Hepatocyte (in vitro differentiated cells): ENCODE data around the gene CNGA3. TPM values are rescaled to one million over a fixed set of nuclear protein-coding genes. Genes with fewer than 3 reads are reported as not detected.
A peak's percentile ranks its signal among the peaks of the same experiment; 100 is the strongest.

Experiments
- DNase-seq: peaks from one replicate; pipeline ENCODE4 v3.0.0-alpha.2; 2016; ENCODE audit warnings: low spot score
- H2AFZ ChIP-seq: fragments of 200-600 bp; sonication (generic); 2 replicates; pipeline ENCODE4 v1.6.0; 2016; ENCODE audit warnings: antibody characterized with exemption, mild to moderate bottlenecking
- H3K27ac ChIP-seq: fragments of 200-600 bp; sonication (generic); 2 replicates; pipeline ENCODE4 v1.5.1; 2016; ENCODE audit warnings: mild to moderate bottlenecking
- H3K27me3 ChIP-seq: fragments of 200-600 bp; sonication (generic); 2 replicates; pipeline ENCODE4 v1.6.1; 2016
- H3K36me3 ChIP-seq: fragments of 200-600 bp; sonication (generic); replicated peaks from 2 replicates; pipeline ENCODE4 v1.5.1; 2016; ENCODE audit warnings: low read depth; ENCODE audit not compliant: insufficient read depth
- H3K4me1 ChIP-seq: fragments of 200-600 bp; sonication (generic); 2 replicates; pipeline ENCODE4 v1.5.1; 2016; ENCODE audit warnings: mild to moderate bottlenecking, moderate library complexity; ENCODE audit not compliant: insufficient read depth
- H3K4me2 ChIP-seq: fragments of 200-600 bp; sonication (generic); 2 replicates; pipeline ENCODE4 v1.6.0; 2016
- H3K4me3 ChIP-seq: fragments of 200-600 bp; sonication (generic); 2 replicates; pipeline ENCODE4 v1.5.1; 2016; ENCODE audit warnings: mild to moderate bottlenecking
- H3K79me2 ChIP-seq: fragments of 200-600 bp; sonication (generic); 2 replicates; pipeline ENCODE4 v1.6.0; 2017; ENCODE audit warnings: mild to moderate bottlenecking
- H3K9me2 ChIP-seq: fragments of 200-600 bp; sonication (generic); replicated peaks from 2 replicates; pipeline ENCODE4 v1.6.0; 2017; ENCODE audit warnings: mild to moderate bottlenecking; ENCODE audit not compliant: insufficient read depth
- H3K9me3 ChIP-seq: fragments of 200-600 bp; sonication (generic); 2 replicates; pipeline ENCODE4 v1.5.1; 2016; ENCODE audit warnings: low read depth, mild to moderate bottlenecking
- H4K20me1 ChIP-seq: fragments of 200-600 bp; sonication (generic); 2 replicates; pipeline ENCODE4 v1.6.0; 2016; ENCODE audit warnings: mild to moderate bottlenecking; ENCODE audit not compliant: insufficient read depth, poor library complexity, severe bottlenecking
- CTCF ChIP-seq: fragments of 200-600 bp; sonication (generic); IDR thresholded peaks from 2 replicates; pipeline ENCODE4 v1.5.1; 2016; ENCODE audit warnings: antibody characterized with exemption, mild to moderate bottlenecking; ENCODE audit not compliant: poor library complexity
- EZH2 ChIP-seq: fragments of 200-600 bp; sonication (generic); IDR thresholded peaks from 2 replicates; pipeline ENCODE4 v1.6.1; 2016; ENCODE audit warnings: antibody characterized with exemption, mild to moderate bottlenecking, borderline replicate concordance
- EZH2phosphoT487 ChIP-seq: fragments of 200-600 bp; sonication (generic); IDR thresholded peaks from one replicate; pipeline ENCODE4 v1.6.1; 2018; ENCODE audit warnings: antibody characterized with exemption, mild to moderate bottlenecking, low read depth, moderate library complexity; ENCODE audit not compliant: unreplicated experiment, severe bottlenecking
- WGBS: methylation state at CpG from one replicate; pipeline ENCODE4 v1.1.6; 2016; ENCODE audit warnings: low lambda C conversion rate; ENCODE audit errors: missing lambda C conversion rate; 5-methylcytosine and 5-hydroxymethylcytosine counted together
- polyA plus RNA-seq: library from polyadenylated mRNA; unstranded; fragments of >200 nt; fragmentation: Nextera tagmentation; extraction: Ambion mirVana; gene quantifications from 2 replicates; pipeline ENCODE4 v1.2.1, GENCODE V29; 2016
- total RNA-seq: library from RNA; depleted of rRNA; stranded (reverse); fragments of >200 nt; gene quantifications from 2 replicates; pipeline ENCODE4 v1.2.3, GENCODE V29; 2014

Gene CNGA3
- total and polyA plus RNA-seq, 2 experiments from 2014 or later: 0.13 TPM; not detected in 1

GRCh38 chr2:98356729-98357128 is 10.5 kb downstream of the CNGA3 start:
- H3K9me3 ChIP-seq: no peaks in the 10 kb centered on the region
- WGBS: 64% methylated on average over 7 of the region's 7 CpGs
- no peaks in the 10 kb centered on the region for H3K36me3 ChIP-seq
- no peak for TF ChIP-seq EZH2phosphoT487
- TF ChIP-seq CTCF: no peak
- no peak for TF ChIP-seq EZH2
- no peak for DNase-seq
- H3K27ac ChIP-seq: peak overlapping the region; percentile 74
- H3K4me1 ChIP-seq: no peaks in the 10 kb centered on the region
- no peaks in the 10 kb centered on the region for H4K20me1 ChIP-seq
- no peaks in the 10 kb centered on the region for H3K9me2 ChIP-seq
- no peak overlapping the region for H3K4me2 ChIP-seq
- no peak overlapping the region for H2AFZ ChIP-seq
- H3K79me2 ChIP-seq: no peaks in the 10 kb centered on the region
- H3K4me3 ChIP-seq: no peak overlapping the region
- peaks cover 3% of the 10 kb centered on the region for H3K27me3 ChIP-seq

GRCh38 chr2:98357849-98358248 is 11.6 kb downstream of the CNGA3 start:
- Histone ChIP-seq H3K4me1 (no peaks in the 10 kb centered on the region), H3K79me2 (no peaks in the 10 kb centered on the region), H3K4me2 (no peak overlapping the region), H3K9me3 (no peaks in the 10 kb centered on the region), H3K4me3 (no peak overlapping the region), H2AFZ (no peak overlapping the region), H3K27ac (no peak overlapping the region), H3K36me3 (no peaks in the 10 kb centered on the region), H3K27me3 (no peaks in the 10 kb centered on the region), H4K20me1 (no peaks in the 10 kb centered on the region), H3K9me2 (no peaks in the 10 kb centered on the region)
- WGBS: 55% methylated on average over 3 of the region's 3 CpGs
- TF ChIP-seq CTCF (no peak), EZH2 (no peak), EZH2phosphoT487 (no peak)
- DNase-seq: no peak

GRCh38 chr2:98359986-98360385 is 13.7 kb downstream of the CNGA3 start:
- Histone ChIP-seq H3K4me1 (no peaks in the 10 kb centered on the region), H3K79me2 (no peaks in the 10 kb centered on the region), H3K9me3 (no peaks in the 10 kb centered on the region), H3K4me2 (no peak overlapping the region), H3K27ac (no peak overlapping the region), H4K20me1 (no peaks in the 10 kb centered on the region), H2AFZ (no peak overlapping the region), H3K9me2 (no peaks in the 10 kb centered on the region), H3K36me3 (no peaks in the 10 kb centered on the region), H3K4me3 (no peak overlapping the region), H3K27me3 (no peaks in the 10 kb centered on the region)
- TF ChIP-seq EZH2phosphoT487: no peak
- WGBS: 92% methylated on average over 1 of the region's 1 CpG
- DNase-seq: no peak

- H4K20me1 ChIP-seq: no peaks in the 10 kb centered on the region
- H3K36me3 ChIP-seq: no peaks in the 10 kb centered on the region
- DNase-seq: no peak
- H3K9me3 ChIP-seq: no peaks in the 10 kb centered on the region
- no peaks in the 10 kb centered on the region for H3K4me1 ChIP-seq
- no peaks in the 10 kb centered on the region for H3K79me2 ChIP-seq
- no peaks in the 10 kb centered on the region for H3K27me3 ChIP-seq
- H3K4me3 ChIP-seq: no peak overlapping the region
- no peak for TF ChIP-seq EZH2phosphoT487
- no peak for TF ChIP-seq EZH2
- no peak for TF ChIP-seq CTCF
- H3K27ac ChIP-seq: no peak overlapping the region
- H3K4me2 ChIP-seq: no peak overlapping the region
- 67% methylated on average over 1 of the region's 1 CpG for WGBS
- H3K9me2 ChIP-seq: no peaks in the 10 kb centered on the region
- no peak overlapping the region for H2AFZ ChIP-seq
Observed at GRCh38 chr2:98367721-98368120, 21.5 kb downstream of the CNGA3 start.
